GM12878 (cell line): ENCODE results near the gene TNFAIP8L3. TPM values are rescaled to one million over a fixed set of nuclear protein-coding genes. Genes with fewer than 3 reads are reported as not detected.

Experiments used
- ATAC-seq: fragments of 200-7000 bp; cut with Tn5 transposase; 3 replicates; pipeline ENCODE4 v1.9.1; 2020; ENCODE audit warnings: mild to moderate bottlenecking, moderate library complexity
- BruUV-seq: library from RNA; stranded (reverse); fragments of 400-500 nt; replicated peaks from 2 replicates; lab custom pipeline; 2021; lab: Mats Ljungman, UMichigan
- CTCF ChIA-PET: fragments of 300-600 bp; sonication (Branson Sonifier 250); formaldehyde crosslinking; extraction: SDS; loops from one replicate; lab custom pipeline; 2021; ENCODE audit warnings: inconsistent platforms; lab: Yijun Ruan, JAX
- POLR2A ChIA-PET: fragments of 350-600 bp; formaldehyde crosslinking; extraction: SDS; loops from one replicate; lab custom pipeline; 2021; ENCODE audit warnings: inconsistent platforms; lab: Charles Lee
- RAD21 ChIA-PET: fragments of 300-600 bp; sonication (Branson Sonifier 250); formaldehyde crosslinking; loops from one replicate; lab custom pipeline; 2023; ENCODE audit warnings: antibody characterized with exemption; ENCODE audit not compliant: unreplicated experiment; lab: Charles Lee
- SMC1A ChIA-PET: fragments of 300-600 bp; sonication (Branson Sonifier 250); formaldehyde crosslinking; loops from one replicate; lab custom pipeline; 2023; ENCODE audit not compliant: unreplicated experiment, uncharacterized antibody; lab: Charles Lee
- DNase-seq: peaks from one replicate; pipeline ENCODE4 v3.0.0-alpha.2; 2011; ENCODE audit warnings: low read depth, low spot score
- FAIRE-seq: peaks from 3 replicates; lab custom pipeline; 2011; peaks lifted over from hg19 to GRCh38; lab: Jason Lieb, UNC
- H2AFZ ChIP-seq: 2 replicates; pipeline ENCODE4 v1.6.0; 2011; ENCODE audit warnings: low read depth, low read length, control low read depth; ENCODE audit not compliant: control insufficient read depth
- H3K27ac ChIP-seq: 2 replicates; pipeline ENCODE4 v1.5.1; 2011; ENCODE audit warnings: control low read depth; ENCODE audit not compliant: control insufficient read depth, insufficient read depth
- H3K27me3 ChIP-seq, 2 experiments: replicated peaks in 1 of 2; 2 replicates each; pipeline versions ENCODE4 v1.6.0 to v1.6.1; 2011; ENCODE audit warnings: low read length in 1 of 2; ENCODE audit not compliant: control insufficient read depth in 2 of 2, insufficient read depth in 2 of 2
- H3K36me3 ChIP-seq, 2 experiments: 2 replicates each; pipeline ENCODE4 v1.5.1; 2011; ENCODE audit warnings: low read length in 1 of 2; ENCODE audit not compliant: control insufficient read depth in 2 of 2, insufficient read depth in 2 of 2
- H3K4me1 ChIP-seq: 2 replicates; pipeline ENCODE4 v1.6.1; 2011; ENCODE audit warnings: mild to moderate bottlenecking, low read length, moderate library complexity, mixed read lengths; ENCODE audit not compliant: control insufficient read depth, insufficient read depth
- H3K4me2 ChIP-seq: 2 replicates; pipeline ENCODE4 v1.6.0; 2011; ENCODE audit warnings: control low read depth; ENCODE audit not compliant: control insufficient read depth, insufficient read depth
- H3K4me3 ChIP-seq: fragments of 200-600 bp; sonication (generic); 2 replicates; pipeline ENCODE4 v1.5.1; 2016
- H3K79me2 ChIP-seq: 2 replicates; pipeline ENCODE4 v1.6.0; 2011; ENCODE audit warnings: low read length; ENCODE audit not compliant: control insufficient read depth, insufficient read depth
- H3K9ac ChIP-seq: 2 replicates; pipeline ENCODE4 v1.8.0; 2011; ENCODE audit warnings: low read length, control low read depth, mixed read lengths; ENCODE audit not compliant: control insufficient read depth, insufficient read depth
- H3K9me3 ChIP-seq: replicated peaks from 3 replicates; pipeline ENCODE4 v1.5.1; 2011; ENCODE audit warnings: mild to moderate bottlenecking, low read length; ENCODE audit not compliant: control insufficient read depth, insufficient read depth
- H4K20me1 ChIP-seq: 2 replicates; pipeline ENCODE4 v1.6.0; 2011; ENCODE audit not compliant: control insufficient read depth, insufficient read depth
- ASH2L ChIP-seq: fragments of 300-600, 200-600 bp; sonication (generic); IDR thresholded peaks from 2 replicates; pipeline ENCODE4 v1.6.1; 2017; ENCODE audit warnings: low read depth, mild to moderate bottlenecking, borderline replicate concordance
- DPF2 ChIP-seq: fragments of 450-650 bp; IDR thresholded peaks from 2 replicates; pipeline ENCODE4 v1.6.1; 2017; ENCODE audit warnings: mild to moderate bottlenecking
- IKZF2 ChIP-seq, 2 experiments: fragments of 450-650 bp; IDR thresholded peaks; 2 replicates each; pipeline ENCODE4 v1.6.1; 2017; ENCODE audit warnings: mild to moderate bottlenecking in 2 of 2, moderate library complexity in 2 of 2
- IRF3 ChIP-seq: fragments of 450-650 bp; IDR thresholded peaks from 2 replicates; pipeline ENCODE4 v1.6.1; 2014; ENCODE audit warnings: mild to moderate bottlenecking
- MEF2A ChIP-seq: IDR thresholded peaks from 2 replicates; pipeline ENCODE4 v1.6.1; 2011; ENCODE audit warnings: low read depth, mild to moderate bottlenecking, low read length, moderate library complexity; ENCODE audit not compliant: insufficient read depth
- MTA2 ChIP-seq: fragments of 450-650 bp; IDR thresholded peaks from 2 replicates; pipeline ENCODE4 v1.6.1; 2016; ENCODE audit warnings: low read depth, mild to moderate bottlenecking, moderate library complexity
- MYC ChIP-seq: IDR thresholded peaks from 2 replicates; pipeline ENCODE4 v1.6.1; 2011; ENCODE audit warnings: mild to moderate bottlenecking, low read length, moderate library complexity, inconsistent platforms; ENCODE audit not compliant: insufficient read depth, insufficient replicate concordance, insufficient read length, severe bottlenecking
- NKRF ChIP-seq: fragments of 450-650 bp; conservative IDR thresholded peaks from 2 replicates; pipeline ENCODE4 v1.6.1; 2017; ENCODE audit warnings: mild to moderate bottlenecking, moderate library complexity
- NR2C2 ChIP-seq: IDR thresholded peaks from 2 replicates; pipeline ENCODE4 v1.6.1; 2011; ENCODE audit warnings: borderline replicate concordance, low read depth; ENCODE audit not compliant: control insufficient read depth, insufficient read length
- PAX8 ChIP-seq: fragments of 450-650 bp; IDR thresholded peaks from 2 replicates; pipeline ENCODE4 v1.6.1; 2017; ENCODE audit warnings: mild to moderate bottlenecking, moderate library complexity
- POLR2A ChIP-seq: IDR thresholded peaks from 2 replicates; pipeline ENCODE4 v1.6.1; 2011; ENCODE audit warnings: low read depth, mild to moderate bottlenecking, low read length
- RAD21 ChIP-seq: IDR thresholded peaks from 2 replicates; pipeline ENCODE4 v1.6.1; 2011; ENCODE audit warnings: mild to moderate bottlenecking, low read depth, low read length, moderate library complexity; ENCODE audit not compliant: insufficient read depth
- SMAD1 ChIP-seq: fragments of 450-650 bp; IDR thresholded peaks from 2 replicates; pipeline ENCODE4 v1.6.1; 2018; ENCODE audit warnings: mild to moderate bottlenecking, low read depth; ENCODE audit not compliant: partially characterized antibody
- SMC3 ChIP-seq: IDR thresholded peaks from 2 replicates; pipeline ENCODE4 v1.6.1; 2011; ENCODE audit warnings: low read length, improper control_type of control experiment, borderline replicate concordance
- TCF7 ChIP-seq: IDR thresholded peaks from 2 replicates; pipeline ENCODE4 v1.6.1; 2014; ENCODE audit warnings: antibody characterized with exemption, borderline replicate concordance
- ZNF687 ChIP-seq: fragments of 450-650 bp; IDR thresholded peaks from 2 replicates; pipeline ENCODE4 v1.6.1; 2017; ENCODE audit warnings: mild to moderate bottlenecking, moderate library complexity
- ZSCAN29 ChIP-seq: fragments of 450-650 bp; IDR thresholded peaks from 2 replicates; pipeline ENCODE4 v1.6.1; 2017; ENCODE audit warnings: mild to moderate bottlenecking, moderate library complexity
- WGBS: methylation state at CpG from one replicate; pipeline ENCODE4 v1.1.6; 2016; ENCODE audit warnings: low lambda C conversion rate; ENCODE audit not compliant: insufficient replicate concordance, insufficient coverage; ENCODE audit errors: missing lambda C conversion rate; 5-methylcytosine and 5-hydroxymethylcytosine counted together
- in situ Hi-C: fragments of 300-500 bp; cut with MboI; formaldehyde crosslinking; loops from 9 replicates; pipeline ENCODE4 v1.14.3; 2018; ENCODE audit warnings: mixed read lengths
- intact Hi-C: fragments of 100-400 bp; cut with micrococcal nuclease; formaldehyde crosslinking; loops from one replicate; pipeline ENCODE4 v1.14.2; 2022; ENCODE audit not compliant: unreplicated experiment
- polyA plus RNA-seq, 11 experiments: library from polyadenylated mRNA; depleted of rRNA in 4 of 11; unstranded in 6 of 11; stranded (reverse) in 5 of 11; fragments of >200 nt; fragmentation: Nextera tagmentation in 4 of 11; fragmentation: Illumina TruSeq in 1 of 11; extraction: Ambion mirVana in 4 of 11; extraction: Trizol in 1 of 11; gene quantifications; 1 replicate in 1 of 11; 2 replicates in 10 of 11; pipeline versions ENCODE4 v1.2.1 to v1.2.3, GENCODE V29; 2011 to 2016; ENCODE audit warnings: inconsistent platforms in 2 of 11, missing spikeins in 2 of 11, low read depth in 1 of 11
- total RNA-seq, 4 experiments: library from RNA; depleted of rRNA in 3 of 4; stranded (reverse); fragments of >200 nt in 3 of 4; fragmentation: Illumina TruSeq in 1 of 4; extraction: Trizol in 1 of 4; gene quantifications; 2 replicates each; pipeline versions ENCODE4 v1.2.1 to v1.2.3, GENCODE V29; 2013 to 2021

The TNFAIP8L3 gene
- total and polyA plus RNA-seq, 10 of the 15 experiments (the other 5 are each of a cell fraction or from before 2014, with no cell fraction given) = 0.22 TPM; not detected in 9

GRCh38 chr15:51105430-51106016, 10.8 kb upstream of the TNFAIP8L3 start:
- Histone ChIP-seq H3K36me3 (no peaks in the 10 kb centered on the region), H3K27ac (no peak overlapping the region), H3K4me3 (no peak overlapping the region), H3K27me3 (peaks cover 2% of the 10 kb centered on the region in 2 experiments; a peak in 2 of 4 replicates), H3K9ac (no peak overlapping the region), H3K4me1 (no peaks in the 10 kb centered on the region), H3K4me2 (no peak overlapping the region), H3K9me3 (no peaks in the 10 kb centered on the region), H3K79me2 (no peaks in the 10 kb centered on the region), H2AFZ (no peak overlapping the region), H4K20me1 (no peaks in the 10 kb centered on the region)
- ChIA-PET RAD21 (no interaction called here), POLR2A (no interaction called here), CTCF (interaction anchor here (1.1 kb wide), 1 partner anchor 40 kb away, joined by 3 read pairs; no protein-coding TSS in a partner anchor), SMC1A (no interaction called here)
- FAIRE-seq (no peak), DNase-seq (no peak), ATAC-seq (no peak)
- no peak for TF ChIP-seq ASH2L
- no peak for TF ChIP-seq POLR2A
- TF ChIP-seq SMC3 = no peak
- TF ChIP-seq PAX8 = no peak
- no peak for TF ChIP-seq MEF2A
- TF ChIP-seq NKRF = no peak
- TF ChIP-seq IRF3 = no peak
- no peak for TF ChIP-seq SMAD1
- no peak for TF ChIP-seq DPF2
- TF ChIP-seq IKZF2 (IDR thresholded peaks at IDR 0.05) = no peak
- TF ChIP-seq ZSCAN29 = no peak
- no peak for TF ChIP-seq MTA2
- TF ChIP-seq ZNF687 = no peak
- TF ChIP-seq NR2C2 = no peak
- no peak for TF ChIP-seq RAD21
- no peak for TF ChIP-seq TCF7
- no peak for TF ChIP-seq MYC
- no TSS peak for BruUV-seq
- in situ Hi-C loops (no loop called here), intact Hi-C loops (no loop called here)
- WGBS = 15% methylated on average over 4 of the region's 4 CpGs
